Skeletal muscle tissue (tissue), 4 donors: ENCODE measurements around the gene DIS3L2. TPM values are rescaled to one million over a fixed set of nuclear protein-coding genes. Genes with fewer than 3 reads are reported as not detected.
"Not testable (repeated sequence)": the region's sequence is repeated elsewhere in the genome, so short reads cannot be mapped to it uniquely, and the experiment has no call there.

Experiments
- H3K27ac ChIP-seq: one replicate; pipeline ENCODE4 v1.7.0; 2013; ENCODE audit warnings: mild to moderate bottlenecking, low read depth, low read length, inconsistent platforms
- H3K27me3 ChIP-seq, 3 donors: one replicate each; pipeline ENCODE4 v1.7.0; 2013; ENCODE audit warnings: low read length in 3 of 3; ENCODE audit not compliant: control insufficient read depth in 3 of 3, insufficient read depth in 3 of 3
- H3K36me3 ChIP-seq, 3 donors: one replicate each; pipeline ENCODE4 v1.7.0; 2013; ENCODE audit warnings: low read length in 3 of 3; ENCODE audit not compliant: control insufficient read depth in 3 of 3, insufficient read depth in 3 of 3
- H3K4me1 ChIP-seq, 3 donors: one replicate each; pipeline ENCODE4 v1.7.0; 2013; ENCODE audit warnings: low read length in 3 of 3, mild to moderate bottlenecking in 3 of 3; ENCODE audit not compliant: control insufficient read depth in 3 of 3, insufficient read depth in 3 of 3
- H3K4me3 ChIP-seq, 3 donors: one replicate each; pipeline ENCODE4 v1.7.0; 2013; ENCODE audit warnings: low read length in 3 of 3
- H3K9ac ChIP-seq, 3 donors: one replicate each; pipeline ENCODE4 v1.7.0; 2013; ENCODE audit warnings: low read length in 3 of 3, mild to moderate bottlenecking in 3 of 3, moderate library complexity in 2 of 3, low read depth in 1 of 3
- H3K9me3 ChIP-seq, 3 donors: one replicate each; pipeline ENCODE4 v1.7.0; 2013; ENCODE audit warnings: low read length in 3 of 3; ENCODE audit not compliant: control insufficient read depth in 3 of 3
- total RNA-seq: library from RNA; depleted of rRNA; stranded (reverse); fragments of >200 nt; gene quantifications from one replicate; pipeline ENCODE4 v1.2.3, GENCODE V29; 2014
- donor health status: Osteomylitis.

The DIS3L2 gene
- total RNA-seq, 1 donor from 2014 or later, result 24.0 TPM

- H3K27me3 ChIP-seq, result no peaks in the 10 kb centered on the region
- no peak overlapping the region for H3K9ac ChIP-seq
- H3K36me3 ChIP-seq, result peaks cover 3 to 19% (median 14%) of the 10 kb centered on the region in 3 donors
- no peak overlapping the region for H3K4me3 ChIP-seq
- H3K4me1 ChIP-seq, result peaks cover 0 to 5% (median 4%) of the 10 kb centered on the region in 3 donors
- no peak overlapping the region for H3K27ac ChIP-seq
- H3K9me3 ChIP-seq, result no peaks in the 10 kb centered on the region
Measured at GRCh38 chr2:232026910-232027309, 65.4 kb downstream of the DIS3L2 start.

DNA sequence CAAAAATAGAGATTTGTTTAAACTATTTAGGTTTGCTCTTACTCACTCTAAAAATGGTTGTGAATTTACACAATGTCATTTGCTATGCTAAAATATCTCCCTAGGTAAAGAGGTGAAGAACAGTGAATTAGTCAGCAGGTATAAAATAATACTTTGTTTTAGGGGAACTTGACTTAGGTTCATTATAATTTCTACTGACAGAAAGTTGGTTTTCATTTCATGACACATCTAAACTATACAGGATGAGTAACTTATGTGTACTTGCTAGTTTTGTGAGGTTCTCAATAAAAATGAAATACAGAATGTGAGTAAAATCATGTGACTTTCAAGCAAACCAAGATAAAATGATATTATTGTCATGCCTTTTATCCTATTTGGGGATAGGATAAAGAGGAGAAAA lies 66.0 kb downstream of the DIS3L2 start:
- Histone ChIP-seq H3K4me1 (peaks cover 0 to 5% (median 4%) of the 10 kb centered on the region in 3 donors), H3K27ac (no peak overlapping the region), H3K9me3 (no peaks in the 10 kb centered on the region), H3K9ac (no peak overlapping the region), H3K27me3 (no peaks in the 10 kb centered on the region), H3K4me3 (no peak overlapping the region), H3K36me3 (peaks cover 3 to 19% (median 14%) of the 10 kb centered on the region in 3 donors)

- Histone ChIP-seq H3K36me3 (peaks cover 3 to 14% (median 14%) of the 10 kb centered on the region in 3 donors), H3K9me3 (no peaks in the 10 kb centered on the region), H3K27ac (no peak overlapping the region), H3K4me1 (peaks cover 0 to 5% (median 4%) of the 10 kb centered on the region in 3 donors), H3K4me3 (no peak overlapping the region), H3K9ac (no peak overlapping the region), H3K27me3 (no peaks in the 10 kb centered on the region)
Measured at GRCh38 chr2:232028071-232028470, 66.6 kb downstream of the DIS3L2 start.

DNA sequence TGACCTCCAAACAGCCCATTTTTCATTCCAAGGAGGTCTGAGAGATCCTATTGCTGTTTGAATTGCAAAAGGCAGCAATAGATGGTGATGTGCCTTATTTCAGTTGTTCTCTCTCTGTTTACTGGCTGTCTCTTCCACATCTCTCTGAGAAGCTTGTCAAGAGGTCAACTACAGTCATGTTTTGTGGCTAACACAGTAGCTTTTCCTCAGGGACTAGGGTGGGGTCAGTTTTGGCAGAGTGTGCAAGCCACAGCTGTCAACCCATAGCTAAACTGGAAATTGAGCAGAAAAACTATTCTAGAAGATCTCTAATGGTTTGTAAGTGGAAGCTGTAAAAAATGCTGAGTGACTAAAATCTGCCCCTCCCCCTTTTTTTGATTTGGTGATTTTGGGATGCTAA lies 67.1 kb downstream of the DIS3L2 start:
- no peaks in the 10 kb centered on the region for H3K27me3 ChIP-seq
- no peak overlapping the region for H3K4me3 ChIP-seq
- H3K4me1 ChIP-seq, result peaks cover 0 to 5% (median 4%) of the 10 kb centered on the region in 3 donors
- H3K9ac ChIP-seq, result no peak overlapping the region
- no peak overlapping the region for H3K27ac ChIP-seq
- H3K36me3 ChIP-seq, result peaks cover 3 to 14% (median 11%) of the 10 kb centered on the region in 3 donors
- H3K9me3 ChIP-seq, result no peaks in the 10 kb centered on the region

- Histone ChIP-seq H3K9ac (no peak overlapping the region), H3K9me3 (no peaks in the 10 kb centered on the region), H3K27me3 (no peaks in the 10 kb centered on the region), H3K4me3 (no peak overlapping the region), H3K27ac (no peak overlapping the region), H3K36me3 (peaks cover 3 to 14% (median 8%) of the 10 kb centered on the region in 3 donors), H3K4me1 (peaks cover 0 to 5% (median 4%) of the 10 kb centered on the region in 3 donors)
Measured at GRCh38 chr2:232029346-232029745, 67.8 kb downstream of the DIS3L2 start.

DNA sequence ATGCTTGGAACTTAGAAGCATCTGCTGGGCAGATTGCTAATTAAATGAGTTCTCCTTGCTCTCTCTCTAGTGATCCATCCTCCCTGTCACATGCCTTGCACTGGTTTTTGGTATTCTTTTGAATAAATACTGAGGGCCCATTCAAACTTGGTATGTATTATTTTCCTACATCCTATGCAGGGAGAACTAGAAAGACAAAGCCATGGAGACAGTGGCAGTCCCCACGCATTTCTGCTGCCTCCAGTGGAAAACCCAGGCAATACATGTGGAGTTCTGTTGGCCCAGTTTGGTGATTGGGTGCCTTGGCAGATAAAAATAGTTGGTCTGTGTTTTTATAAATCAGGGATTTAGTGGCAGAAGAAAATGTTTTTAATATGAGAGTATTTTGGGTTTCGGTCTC lies 68.7 kb downstream of the DIS3L2 start:
- no peaks in the 10 kb centered on the region for H3K27me3 ChIP-seq
- no peak overlapping the region for H3K9ac ChIP-seq
- H3K4me3 ChIP-seq, result no peak overlapping the region
- H3K27ac ChIP-seq, result no peak overlapping the region
- H3K36me3 ChIP-seq, result peaks cover 3 to 9% (median 6%) of the 10 kb centered on the region in 3 donors
- peaks cover 0 to 5% (median 4%) of the 10 kb centered on the region in 3 donors for H3K4me1 ChIP-seq
- H3K9me3 ChIP-seq, result no peaks in the 10 kb centered on the region

DNA sequence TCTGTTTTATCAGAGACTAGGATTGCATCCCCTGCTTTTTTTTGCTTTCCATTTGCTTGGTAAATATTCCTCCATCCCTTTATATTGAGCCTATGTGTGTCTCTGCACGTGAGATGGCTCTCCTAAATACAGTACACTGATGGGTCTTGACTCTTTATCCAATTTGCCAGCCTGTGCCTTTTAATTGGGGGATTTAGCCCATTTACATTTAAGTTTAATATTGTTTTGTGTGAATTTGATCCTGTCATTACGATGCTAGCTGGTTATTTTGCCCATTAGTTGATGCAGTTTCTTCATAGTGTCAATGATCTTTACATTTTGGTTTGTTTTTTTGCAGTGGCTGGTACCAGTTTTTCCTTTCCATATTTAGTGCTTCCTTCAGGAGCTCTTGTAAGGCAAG lies 73.8 kb downstream of the DIS3L2 start:
- H3K4me1 ChIP-seq, H3K4me3 ChIP-seq: not testable (repeated sequence)

GRCh38 chr2:232036876-232037275 lies 75.4 kb downstream of the DIS3L2 start:
- H3K4me3 ChIP-seq, H3K27me3 ChIP-seq, H3K9me3 ChIP-seq, H3K36me3 ChIP-seq, H3K27ac ChIP-seq, H3K4me1 ChIP-seq, H3K9ac ChIP-seq: not testable (repeated sequence)

More for the DNA sequence above, 73.8 kb downstream of the DIS3L2 start:
- H3K36me3 ChIP-seq, H3K27me3 ChIP-seq, H3K9ac ChIP-seq, H3K9me3 ChIP-seq, H3K27ac ChIP-seq: not testable (repeated sequence)

DNA sequence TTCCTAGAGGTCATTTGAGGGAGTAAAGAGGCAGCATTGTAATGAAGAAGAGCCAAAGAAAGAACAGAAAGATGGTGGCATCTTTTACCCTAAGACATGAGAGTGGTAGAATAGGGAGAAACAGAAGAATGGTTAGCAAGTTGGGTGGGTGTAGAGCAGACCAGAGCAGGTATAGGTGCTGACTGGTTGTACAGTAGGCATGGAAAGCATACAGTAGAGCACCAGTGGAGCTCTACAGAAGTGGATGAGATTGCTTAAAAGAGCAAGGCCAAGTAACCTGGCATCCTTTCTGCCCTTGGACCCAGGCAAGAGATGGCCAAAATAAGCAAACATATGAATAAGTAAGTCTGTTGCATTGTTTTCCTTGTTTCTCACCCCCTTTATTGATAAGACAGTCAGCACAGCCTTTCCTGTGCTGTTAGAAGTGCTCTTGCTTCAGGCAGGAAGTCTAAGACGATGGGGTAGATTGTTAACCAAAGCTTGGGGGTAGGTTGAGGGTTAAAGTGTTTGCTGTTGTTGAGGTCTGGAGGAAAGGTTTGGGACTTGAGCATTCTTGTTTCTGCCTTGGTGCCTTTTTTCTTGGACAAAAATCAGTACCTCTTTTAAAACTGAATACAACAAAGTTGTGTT lies 76.9 kb downstream of the DIS3L2 start:
- Histone ChIP-seq H3K4me1 (no peaks in the 10 kb centered on the region), H3K9me3 (no peaks in the 10 kb centered on the region), H3K36me3 (no peaks in the 10 kb centered on the region), H3K27ac (no peak overlapping the region), H3K4me3 (no peak overlapping the region), H3K27me3 (no peaks in the 10 kb centered on the region), H3K9ac (no peak overlapping the region)

DNA sequence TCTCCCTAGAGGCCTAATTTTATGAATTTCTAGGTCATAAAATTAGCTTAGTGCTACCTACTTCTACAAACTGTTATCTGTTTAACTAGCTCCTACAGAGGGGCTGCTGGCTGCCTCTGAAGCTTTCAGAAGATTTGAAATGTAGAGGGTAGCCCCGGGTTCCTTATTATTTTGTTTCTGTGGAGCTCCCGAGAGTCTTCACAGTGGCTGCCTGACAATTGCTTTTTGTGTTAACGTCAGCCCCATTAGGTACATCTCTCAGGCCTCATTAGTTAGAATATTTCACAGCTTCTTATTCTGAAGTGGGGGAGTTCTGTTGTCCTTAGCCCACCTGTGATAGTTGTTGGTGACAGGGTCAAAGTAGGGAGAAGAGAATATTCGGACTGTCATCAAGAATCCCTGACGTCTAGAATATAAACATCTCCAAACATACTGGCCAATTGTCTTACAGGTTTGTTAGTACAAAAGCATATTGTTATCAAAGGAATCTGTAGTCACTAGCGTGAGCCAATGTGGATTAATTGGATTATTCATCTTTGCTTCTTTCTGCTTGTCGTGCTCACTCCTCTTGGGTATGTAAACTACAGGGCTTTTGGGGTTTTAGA lies 77.5 kb downstream of the DIS3L2 start:
- Histone ChIP-seq H3K36me3 (no peaks in the 10 kb centered on the region), H3K27ac (no peak overlapping the region), H3K4me3 (no peak overlapping the region), H3K9ac (no peak overlapping the region), H3K9me3 (no peaks in the 10 kb centered on the region), H3K27me3 (no peaks in the 10 kb centered on the region), H3K4me1 (no peaks in the 10 kb centered on the region)
